CD4-positive, alpha-beta T cell (primary cell): Measurements from ENCODE around the gene LYST. TPM values are rescaled to one million over a fixed set of nuclear protein-coding genes. Genes with fewer than 3 reads are reported as not detected.

ENCODE experiments used
- ATAC-seq: fragments of 200-7000 bp; cut with Tn5 transposase; one replicate; pipeline ENCODE4 v1.10.0; 2022; ENCODE audit warnings: mild to moderate bottlenecking; ENCODE audit not compliant: poor library complexity
- CTCF ChIA-PET: fragments of 350-600 bp; sonication (Branson Sonifier 250); formaldehyde crosslinking; loops from one replicate; lab custom pipeline; 2021; ENCODE audit warnings: antibody characterized with exemption, inconsistent platforms; lab: Charles Lee
- POLR2A ChIA-PET: fragments of 350-600 bp; sonication (Branson Sonifier 250); formaldehyde crosslinking; loops from one replicate; lab custom pipeline; 2021; ENCODE audit warnings: antibody characterized with exemption, inconsistent platforms; lab: Charles Lee
- DNase-seq, 14 experiments: peaks; one replicate each; pipeline ENCODE4 v3.0.0-alpha.2; 2013 to 2020; ENCODE audit warnings: mixed read lengths in 2 of 14
- H3K27ac ChIP-seq, 2 donors: one replicate each; pipeline versions ENCODE4 v1.5.1 to v1.7.0; 2013; ENCODE audit warnings: low read length in 2 of 2, low read depth in 1 of 2, mild to moderate bottlenecking in 1 of 2
- H3K27me3 ChIP-seq, 2 experiments: 1 replicate in 1 of 2; 2 replicates in 1 of 2; pipeline versions ENCODE4 v1.6.1 to v1.7.0; 2013; ENCODE audit warnings: low read length in 2 of 2, control low read depth in 1 of 2, mild to moderate bottlenecking in 1 of 2, moderate library complexity in 1 of 2; ENCODE audit not compliant: insufficient read depth in 2 of 2, control insufficient read depth in 1 of 2
- H3K36me3 ChIP-seq: one replicate; pipeline ENCODE4 v1.6.1; 2013; ENCODE audit warnings: low read length, control low read depth; ENCODE audit not compliant: insufficient read depth
- H3K4me1 ChIP-seq: one replicate; pipeline ENCODE4 v1.6.1; 2013; ENCODE audit warnings: low read length, control low read depth; ENCODE audit not compliant: insufficient read depth
- H3K4me3 ChIP-seq: one replicate; pipeline ENCODE4 v1.5.1; 2013; ENCODE audit warnings: mild to moderate bottlenecking, low read length, moderate library complexity
- H3K9me3 ChIP-seq, 2 experiments: 1 replicate in 1 of 2; 2 replicates in 1 of 2; pipeline versions ENCODE4 v1.6.1 to v1.7.0; 2013; ENCODE audit warnings: low read length in 2 of 2, mild to moderate bottlenecking in 2 of 2, control low read depth in 1 of 2, moderate library complexity in 1 of 2; ENCODE audit not compliant: control insufficient read depth in 1 of 2, insufficient read depth in 1 of 2
- H3K27ac Mint-ChIP-seq: one replicate; pipeline ENCODE4 v1.8.0; 2020; ENCODE audit warnings: mixed read lengths
- H3K27me3 Mint-ChIP-seq: one replicate; pipeline ENCODE4 v1.8.0; 2021; ENCODE audit warnings: mixed read lengths
- H3K36me3 Mint-ChIP-seq: one replicate; pipeline ENCODE4 v1.8.0; 2021; ENCODE audit warnings: low read depth, mixed read lengths
- H3K4me1 Mint-ChIP-seq: one replicate; pipeline ENCODE4 v1.8.0; 2021; ENCODE audit warnings: low read depth, mixed read lengths
- H3K4me3 Mint-ChIP-seq: one replicate; pipeline ENCODE4 v1.8.0; 2020; ENCODE audit warnings: mild to moderate bottlenecking, mixed read lengths
- H3K9me3 Mint-ChIP-seq: one replicate; pipeline ENCODE4 v1.8.0; 2020; ENCODE audit warnings: mixed read lengths
- intact Hi-C, 2 experiments: fragments of 100-400 bp; cut with DNase I in 1 of 2; cut with micrococcal nuclease in 1 of 2; formaldehyde crosslinking; loops; one replicate each; pipeline versions ENCODE4 v1.15.1 to v1.9.0; 2023 to 2025; cut with DNase I, micrococcal nuclease
- total RNA-seq, 174 experiments: library from RNA in 2 of 174; stranded (reverse) in 2 of 174; gene quantifications; one replicate each; pipeline ENCODE4 v1.2.3 and lab custom pipeline; 2021 to 2026
- TF ChIP-seq, protein P1 (sequence below): fragments of 200-600 bp; IDR thresholded peaks from one replicate; pipeline ENCODE4 v1.8.0; 2022; ENCODE audit warnings: antibody characterized with exemption, mild to moderate bottlenecking

The LYST gene
- total RNA-seq, 2 experiments from 2014 or later: 24.9 to 26.8 TPM

DNA sequence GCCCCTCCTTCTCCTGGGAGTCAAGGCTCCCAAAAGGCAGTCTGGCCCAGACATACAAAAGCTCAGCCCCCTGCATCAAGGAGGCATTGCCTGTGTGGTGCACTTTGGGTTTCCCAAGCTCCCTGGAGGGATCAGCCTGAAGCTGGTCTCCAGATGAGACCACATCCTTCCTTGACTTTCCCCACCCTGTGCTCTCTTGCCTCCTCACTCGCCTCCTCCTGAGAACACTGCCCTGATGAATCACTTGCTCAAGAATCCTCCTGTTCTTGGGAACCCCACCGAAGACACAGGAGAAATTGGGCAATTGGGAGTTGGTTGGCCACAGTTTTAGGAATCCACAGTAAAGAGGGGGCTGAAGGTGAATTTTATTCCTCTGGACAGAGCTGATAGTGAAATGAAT is 34.8 kb upstream of the LYST start:
- ChIA-PET POLR2A (interaction anchor here (0.6 kb wide), 1 partner anchor 128 kb away, joined by 3 read pairs; no protein-coding TSS in a partner anchor), CTCF (interaction anchor here (0.5 kb wide), 1 partner anchor 438 kb away, joined by 4 read pairs; no protein-coding TSS in a partner anchor)
- no peak for ATAC-seq
- no peaks in the 10 kb centered on the region for H3K27me3 ChIP-seq
- no peaks in the 10 kb centered on the region for H3K9me3 ChIP-seq
- Mint-ChIP-seq H3K27me3 (no peaks in the 10 kb centered on the region), H3K36me3 (no peaks in the 10 kb centered on the region), H3K4me3 (no peak overlapping the region), H3K4me1 (no peaks in the 10 kb centered on the region), H3K27ac (no peak overlapping the region), H3K9me3 (no peaks in the 10 kb centered on the region)
- H3K27ac ChIP-seq: no peak overlapping the region
- H3K4me1 ChIP-seq: no peaks in the 10 kb centered on the region
- DNase-seq: no peak
- intact Hi-C loops: no loop called here
- H3K4me3 ChIP-seq: no peak overlapping the region
- no peaks in the 10 kb centered on the region for H3K36me3 ChIP-seq
- TF ChIP-seq, protein P1, sequence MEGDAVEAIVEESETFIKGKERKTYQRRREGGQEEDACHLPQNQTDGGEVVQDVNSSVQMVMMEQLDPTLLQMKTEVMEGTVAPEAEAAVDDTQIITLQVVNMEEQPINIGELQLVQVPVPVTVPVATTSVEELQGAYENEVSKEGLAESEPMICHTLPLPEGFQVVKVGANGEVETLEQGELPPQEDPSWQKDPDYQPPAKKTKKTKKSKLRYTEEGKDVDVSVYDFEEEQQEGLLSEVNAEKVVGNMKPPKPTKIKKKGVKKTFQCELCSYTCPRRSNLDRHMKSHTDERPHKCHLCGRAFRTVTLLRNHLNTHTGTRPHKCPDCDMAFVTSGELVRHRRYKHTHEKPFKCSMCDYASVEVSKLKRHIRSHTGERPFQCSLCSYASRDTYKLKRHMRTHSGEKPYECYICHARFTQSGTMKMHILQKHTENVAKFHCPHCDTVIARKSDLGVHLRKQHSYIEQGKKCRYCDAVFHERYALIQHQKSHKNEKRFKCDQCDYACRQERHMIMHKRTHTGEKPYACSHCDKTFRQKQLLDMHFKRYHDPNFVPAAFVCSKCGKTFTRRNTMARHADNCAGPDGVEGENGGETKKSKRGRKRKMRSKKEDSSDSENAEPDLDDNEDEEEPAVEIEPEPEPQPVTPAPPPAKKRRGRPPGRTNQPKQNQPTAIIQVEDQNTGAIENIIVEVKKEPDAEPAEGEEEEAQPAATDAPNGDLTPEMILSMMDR: no peak

DNA sequence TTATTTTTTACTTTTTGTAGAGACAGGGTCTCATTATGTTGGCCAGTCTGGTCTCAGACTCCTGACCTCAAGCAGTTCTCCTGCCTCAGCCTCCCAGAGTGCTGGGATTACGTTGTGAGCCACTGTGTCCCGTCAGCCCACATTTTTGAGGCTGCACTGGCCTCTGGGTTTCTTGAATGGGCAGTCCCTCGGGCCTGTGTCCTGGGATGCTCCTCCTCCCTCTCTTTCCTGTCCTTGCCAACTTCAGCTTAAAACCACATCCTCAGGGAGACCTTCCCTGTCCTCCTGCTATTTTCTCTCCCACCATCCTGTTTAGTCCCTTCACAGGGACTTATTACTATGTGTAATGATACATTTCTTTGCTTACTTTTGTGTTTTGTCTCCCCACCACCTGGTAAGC is 31.4 kb upstream of the LYST start:
- Mint-ChIP-seq H3K36me3 (no peaks in the 10 kb centered on the region), H3K4me1 (no peaks in the 10 kb centered on the region), H3K27me3 (no peaks in the 10 kb centered on the region), H3K4me3 (no peak overlapping the region), H3K27ac (no peak overlapping the region), H3K9me3 (no peaks in the 10 kb centered on the region)
- Histone ChIP-seq H3K27me3 (no peaks in the 10 kb centered on the region), H3K9me3 (no peaks in the 10 kb centered on the region), H3K36me3 (no peaks in the 10 kb centered on the region), H3K4me1 (no peaks in the 10 kb centered on the region), H3K4me3 (no peak overlapping the region), H3K27ac (no peak overlapping the region)
- ChIA-PET CTCF (no interaction called here), POLR2A (no interaction called here)
- TF ChIP-seq, protein P1: no peak
- DNase-seq (no peak), ATAC-seq (no peak)
- intact Hi-C loops: no loop called here

DNA sequence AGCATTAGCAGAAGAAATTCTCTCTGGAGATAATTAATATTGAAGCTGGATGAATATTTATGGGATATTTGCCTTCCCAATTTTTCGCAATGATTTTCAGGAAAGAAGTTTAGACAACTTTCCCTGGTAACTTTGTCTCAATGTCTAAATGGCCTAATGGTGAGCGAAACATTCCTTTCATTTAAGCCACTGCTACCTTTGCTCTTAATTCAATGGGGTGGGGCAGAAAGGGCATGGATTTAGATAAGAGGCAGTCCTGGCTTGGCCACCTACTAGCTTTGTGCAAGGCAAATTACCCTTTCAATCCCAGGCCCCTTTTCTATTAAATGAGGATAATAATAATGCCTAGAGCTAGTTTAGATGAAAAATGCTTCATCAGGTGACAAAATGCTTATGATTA is 27.1 kb upstream of the LYST start:
- no peak for ATAC-seq

More for the DNA sequence above, 27.1 kb upstream of the LYST start:
- Histone ChIP-seq H3K9me3 (no peaks in the 10 kb centered on the region), H3K27me3 (no peaks in the 10 kb centered on the region), H3K36me3 (no peaks in the 10 kb centered on the region), H3K4me3 (no peak overlapping the region), H3K27ac (no peak overlapping the region), H3K4me1 (no peaks in the 10 kb centered on the region)
- intact Hi-C loops: no loop called here
- no peak overlapping the region for H3K27ac Mint-ChIP-seq
- no peak overlapping the region for H3K4me3 Mint-ChIP-seq
- H3K27me3 Mint-ChIP-seq: no peaks in the 10 kb centered on the region
- POLR2A ChIA-PET: interaction anchor here (1.2 kb wide), 1 partner anchor 30 kb away, joined by 3 read pairs; no protein-coding TSS in a partner anchor
- H3K36me3 Mint-ChIP-seq: no peaks in the 10 kb centered on the region
- CTCF ChIA-PET: interaction anchor here (0.6 to 1.7 kb wide), 3 partner anchors 12 to 259 kb away, joined by 3 read pairs; no protein-coding TSS in a partner anchor
- TF ChIP-seq, protein P1: no peak
- no peak for DNase-seq
- peaks cover under 1% of the 10 kb centered on the region for H3K4me1 Mint-ChIP-seq
- H3K9me3 Mint-ChIP-seq: no peaks in the 10 kb centered on the region
